ENCODE measurements around the gene NELL1. TPM values are rescaled to one million over a fixed set of nuclear protein-coding genes. Genes with fewer than 3 reads are reported as not detected.

Gene NELL1
- total RNA-seq, 1 experiment from 2014 or later: 0.22 TPM

GRCh38 chr11:20672575-20672974 lies 3.2 kb downstream of the NELL1 start:
- no peak overlapping the region for H3K4me2 ChIP-seq (ENCODE audit: insufficient read depth, insufficient read length, low read length)
- DNase-seq: no peak
- no peak overlapping the region for H2BK15ac ChIP-seq (ENCODE audit: low read depth, low read length)

More at GRCh38 chr11:20672575-20672974, 3.2 kb downstream of the NELL1 start:
- Mint-ChIP-seq H3K4me1 (peaks cover 38% of the 10 kb centered on the region in 2 experiments), H3K36me3 (ENCODE audit: insufficient read depth in 1 of 3, low read depth in 3 of 3) (no peaks in the 10 kb centered on the region; a peak in 1 of 7 replicates), H3K27me3 (ENCODE audit: low read depth) (peaks cover 58% of the 10 kb centered on the region), H3K4me3 (no peak overlapping the region), H3K27ac (no peak overlapping the region), H3K9me3 (no peaks in the 10 kb centered on the region; a peak in 1 of 5 replicates)
- Histone ChIP-seq H2BK12ac (ENCODE audit: insufficient read length, low read depth, low read length) (no peak overlapping the region), H3K27me3 (ENCODE audit: insufficient read depth, low read length) (peaks cover 45% of the 10 kb centered on the region), H4K91ac (ENCODE audit: insufficient read length, low read depth, low read length) (no peak overlapping the region), H2AK5ac (ENCODE audit: insufficient read length, low read length) (no peak overlapping the region), H3K23ac (ENCODE audit: insufficient read length, low read depth, low read length) (no peak overlapping the region), H3K4ac (ENCODE audit: low read depth, low read length) (no peak overlapping the region), H2BK5ac (ENCODE audit: insufficient read length, low read length) (no peak overlapping the region), H3K18ac (ENCODE audit: insufficient read length, low read depth, low read length) (no peak overlapping the region), H3K79me2 (ENCODE audit: insufficient read depth, low read length) (no peaks in the 10 kb centered on the region), H3K14ac (ENCODE audit: insufficient read depth, low read length) (no peak overlapping the region), H2BK20ac (ENCODE audit: low read depth, low read length, poor library complexity, severe bottlenecking) (no peak overlapping the region), H3K23me2 (ENCODE audit: insufficient read length, low read depth, low read length, poor library complexity, severe bottlenecking) (peaks cover 21% of the 10 kb centered on the region), H3K27ac (ENCODE audit: insufficient read length, low read depth, low read length) (no peak overlapping the region), H2BK120ac (ENCODE audit: low read depth, low read length, poor library complexity, severe bottlenecking) (no peak overlapping the region), H4K8ac (replicated peaks; ENCODE audit: insufficient read length, low read depth, low read length) (no peak overlapping the region), H3K79me1 (ENCODE audit: insufficient read depth, low read depth, low read length, poor library complexity, severe bottlenecking) (no peaks in the 10 kb centered on the region), H3K56ac (ENCODE audit: insufficient read length, low read depth, low read length) (no peak overlapping the region), H3K4me1 (ENCODE audit: insufficient read depth, low read length) (no peaks in the 10 kb centered on the region), H2AFZ (ENCODE audit: low read length) (no peak overlapping the region), H4K20me1 (ENCODE audit: control insufficient read depth, insufficient read depth, insufficient read length) (no peaks in the 10 kb centered on the region), H3T11ph (ENCODE audit: low read length) (no peak overlapping the region), H3K9me3 (ENCODE audit: control insufficient read depth, low read depth, low read length) (no peaks in the 10 kb centered on the region), H3K9ac (ENCODE audit: extremely low read depth, insufficient read length, low read length) (no peak overlapping the region), H4K5ac (ENCODE audit: insufficient read length, low read depth, low read length) (no peak overlapping the region)
- TF ChIP-seq CTCF (conservative IDR thresholded peaks at IDR 0.05): peak; percentile 61
- WGBS (ENCODE audit: extremely low coverage, insufficient read length, low lambda C conversion rate): no CpG with 5 or more reads among the region's 2 CpGs

Measured in H9 (cell line).